ENCODE measurements around the gene USP31. TPM values are rescaled to one million over a fixed set of nuclear protein-coding genes. Genes with fewer than 3 reads are reported as not detected.

USP31 gene
- total and polyA plus RNA-seq, 2 of the 8 experiments (the other 6 are each of a cell fraction or from before 2014, with no cell fraction given) = 6.7 to 19.0 TPM

DNA sequence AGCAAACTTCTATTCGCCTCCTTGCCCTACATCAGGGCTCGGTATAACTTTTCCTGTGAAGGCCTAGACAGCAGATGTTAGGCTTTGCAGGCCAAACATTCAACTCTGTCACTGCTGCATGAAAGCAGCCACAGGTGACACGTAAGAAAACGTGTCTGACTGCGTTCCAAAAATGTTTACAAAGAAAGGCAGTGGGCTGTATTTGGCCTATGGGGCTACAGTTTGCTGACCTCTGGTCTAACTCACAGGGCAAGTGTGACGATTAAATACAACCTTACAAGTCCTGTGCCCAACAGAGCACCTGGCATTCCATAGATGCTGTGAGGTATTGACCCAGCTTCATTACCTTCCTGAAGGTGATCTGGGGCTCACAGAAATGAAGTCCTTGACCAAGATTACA is 79.4 kb downstream of the USP31 start:
- WGBS, 2 experiments (ENCODE audit: extremely low coverage in 1 of 2, insufficient coverage in 1 of 2, insufficient read length in 1 of 2, insufficient replicate concordance in 2 of 2, low coverage in 1 of 2, low lambda C conversion rate in 2 of 2, missing lambda C conversion rate in 1 of 2) = 90% methylated on average over 6 of the region's 6 CpGs; no CpG with 5 or more reads in 1 of the 2 experiments
- POLR2A ChIA-PET (ENCODE audit: partially characterized antibody) = no interaction called here
- no peak for FAIRE-seq
- TF ChIP-seq EZH2 (IDR thresholded peaks at IDR 0.05; ENCODE audit: low read depth, low read length, severe bottlenecking) = no peak
- TF ChIP-seq RBBP5 (IDR thresholded peaks at IDR 0.05; ENCODE audit: borderline replicate concordance, low read depth, low read length) = no peak
- no peak for TF ChIP-seq KDM5A (IDR thresholded peaks at IDR 0.05; ENCODE audit: low read length)
- no peak for TF ChIP-seq BRCA1 (IDR thresholded peaks at IDR 0.05; ENCODE audit: low read depth, low read length)
- TF ChIP-seq POLR2AphosphoS5 (IDR thresholded peaks at IDR 0.05; ENCODE audit: low read depth, low read length) = no peak
- TF ChIP-seq RNF2 (IDR thresholded peaks at IDR 0.05; ENCODE audit: borderline replicate concordance, low read depth, low read length, missing control alignments, poor library complexity, severe bottlenecking) = no peak
- no peak for TF ChIP-seq ATF3 (IDR thresholded peaks at IDR 0.05; ENCODE audit: insufficient read depth, low read depth, low read length)
- no peak for TF ChIP-seq TCF12 (IDR thresholded peaks at IDR 0.05; ENCODE audit: low read depth, low read length)
- TF ChIP-seq CHD2 (IDR thresholded peaks at IDR 0.05; ENCODE audit: low read length) = no peak
- TF ChIP-seq RFX5 (IDR thresholded peaks at IDR 0.05; ENCODE audit: borderline replicate concordance, low read depth, low read length) = no peak
- no peak for TF ChIP-seq JUND (IDR thresholded peaks at IDR 0.05; ENCODE audit: low read length)
- TF ChIP-seq TAF1 (IDR thresholded peaks at IDR 0.05; ENCODE audit: low read depth, low read length) = no peak
- TF ChIP-seq ASH2L (IDR thresholded peaks at IDR 0.05; ENCODE audit: low read length) = no peak
- TF ChIP-seq ZNF274 (IDR thresholded peaks at IDR 0.05; ENCODE audit: borderline replicate concordance, extremely low read depth, low read length) = no peak
- no peak for TF ChIP-seq POU5F1 (IDR thresholded peaks at IDR 0.05; ENCODE audit: low read depth, low read length)

More for the DNA sequence above, 79.4 kb downstream of the USP31 start:
- Histone ChIP-seq H3K36me3 (ENCODE audit: control insufficient read depth in 2 of 4, insufficient read depth in 4 of 4, low read length in 3 of 4) (peaks cover 4 to 45% (median 32%) of the 10 kb centered on the region in 4 experiments; a peak in 7 of 8 replicates), H3K79me1 (ENCODE audit: low read depth, low read length) (no peaks in the 10 kb centered on the region), H3K4me2 (ENCODE audit: insufficient read depth in 1 of 2, low read depth in 2 of 2, low read length in 2 of 2) (no peak overlapping the region), H4K8ac (ENCODE audit: extremely low read depth, insufficient read depth, low read length) (no peak overlapping the region), H3K56ac (replicated peaks; ENCODE audit: insufficient read length, low read depth, low read length) (no peak overlapping the region), H3K23ac (ENCODE audit: insufficient read length) (no peak overlapping the region), H3K9me3 (ENCODE audit: insufficient read depth in 2 of 2, low read depth in 1 of 2, low read length in 1 of 2) (no peaks in the 10 kb centered on the region), H3K23me2 (ENCODE audit: low read depth, low read length) (no peaks in the 10 kb centered on the region), H2BK5ac (ENCODE audit: low read depth, low read length) (no peak overlapping the region), H3K27me3 (replicated peaks in 1 of 4; ENCODE audit: control insufficient read depth in 3 of 4, extremely low read depth in 1 of 4, insufficient read depth in 3 of 4, low read length in 3 of 4) (no peaks in the 10 kb centered on the region), H3K79me2 (ENCODE audit: control insufficient read depth in 1 of 2, insufficient read depth in 2 of 2, low read length in 2 of 2) (no peaks in the 10 kb centered on the region), H4K20me1 (replicated peaks in 1 of 2; ENCODE audit: control insufficient read depth in 1 of 2, insufficient read depth in 2 of 2, low read length in 2 of 2) (peaks cover 1 to 4% of the 10 kb centered on the region in 2 experiments), H3K14ac (ENCODE audit: insufficient read length) (no peak overlapping the region), H2BK120ac (replicated peaks; ENCODE audit: low read depth, low read length) (no peak overlapping the region), H2AFZ (ENCODE audit: low read length) (no peak overlapping the region), H3K4me3 (ENCODE audit: extremely low read depth in 1 of 4, insufficient read depth in 2 of 4, low read depth in 3 of 4, low read length in 4 of 4) (no peak overlapping the region), H2BK20ac (ENCODE audit: low read length) (no peak overlapping the region), H2BK15ac (ENCODE audit: low read length) (no peak overlapping the region), H3K4ac (replicated peaks; ENCODE audit: insufficient read length, low read depth, low read length) (no peak overlapping the region), H3K4me1 (replicated peaks in 1 of 4; ENCODE audit: control insufficient read depth in 3 of 4, insufficient read depth in 4 of 4, low read length in 3 of 4) (no peaks in the 10 kb centered on the region), H2AK5ac (ENCODE audit: low read depth, low read length) (no peak overlapping the region), H2BK12ac (ENCODE audit: low read depth, low read length) (no peak overlapping the region), H4K91ac (replicated peaks; ENCODE audit: insufficient read length, low read length) (no peak overlapping the region), H4K5ac (ENCODE audit: insufficient read length, low read depth, low read length) (no peak overlapping the region), H3K27ac (ENCODE audit: low read depth, low read length) (no peak overlapping the region), H3K9ac (replicated peaks in 1 of 4; ENCODE audit: extremely low read depth in 1 of 4, low read depth in 3 of 4, low read length in 3 of 4) (no peak overlapping the region), H3K18ac (ENCODE audit: extremely low read depth, low read length) (no peak overlapping the region)
- no peak for DNase-seq (ENCODE audit: low read depth in 1 of 2, low spot score in 2 of 2)
- CTCF ChIA-PET (ENCODE audit: partially characterized antibody) = interaction anchor here (1.7 to 3.6 kb wide), 3 partner anchors 10 to 367 kb away, joined by 3 to 22 read pairs (median 8); no protein-coding TSS in a partner anchor
